H1 (cell line): ENCODE measurements around the gene CDK15. TPM values are rescaled to one million over a fixed set of nuclear protein-coding genes. Genes with fewer than 3 reads are reported as not detected.

ENCODE experiments used
- CTCF ChIA-PET: fragments of 300-600 bp; sonication (Branson Sonifier 250); formaldehyde crosslinking; loops from one replicate; lab custom pipeline; 2021; ENCODE audit not compliant: partially characterized antibody; lab: Charles Lee
- POLR2A ChIA-PET: fragments of 300-600 bp; sonication (Branson Sonifier 250); formaldehyde crosslinking; loops from one replicate; lab custom pipeline; 2021; ENCODE audit warnings: inconsistent platforms; ENCODE audit not compliant: partially characterized antibody; lab: Charles Lee
- DNase-seq, 2 experiments: peaks; one replicate each; pipeline versions ENCODE4 v3.0.0 to v3.0.0-alpha.2; 2010 to 2022; ENCODE audit warnings: low spot score in 2 of 2, low read depth in 1 of 2, mixed read lengths in 1 of 2
- FAIRE-seq: peaks from 2 replicates; lab custom pipeline; 2011; peaks lifted over from hg19 to GRCh38; lab: Jason Lieb, UNC
- H2AFZ ChIP-seq: 2 replicates; pipeline ENCODE4 v1.8.1; 2012; ENCODE audit warnings: low read length, inconsistent platforms
- H2AK5ac ChIP-seq: 2 replicates; pipeline ENCODE4 v1.6.1; 2013; ENCODE audit warnings: low read depth, low read length
- H2BK120ac ChIP-seq: replicated peaks from 2 replicates; pipeline ENCODE3; 2013; ENCODE audit warnings: low read depth, low read length, inconsistent platforms
- H2BK12ac ChIP-seq: 2 replicates; pipeline ENCODE4 v1.6.1; 2013; ENCODE audit warnings: low read depth, low read length
- H2BK15ac ChIP-seq: 2 replicates; pipeline ENCODE4 v1.6.1; 2013; ENCODE audit warnings: low read length
- H2BK20ac ChIP-seq: 2 replicates; pipeline ENCODE4 v1.6.1; 2013; ENCODE audit warnings: low read length
- H2BK5ac ChIP-seq: 2 replicates; pipeline ENCODE4 v1.6.1; 2013; ENCODE audit warnings: low read depth, low read length
- H3K14ac ChIP-seq: 2 replicates; pipeline ENCODE4 v1.6.1; 2013; ENCODE audit warnings: inconsistent platforms; ENCODE audit not compliant: insufficient read length
- H3K18ac ChIP-seq: 2 replicates; pipeline ENCODE4 v1.6.1; 2013; ENCODE audit warnings: low read length; ENCODE audit errors: extremely low read depth
- H3K23ac ChIP-seq: 2 replicates; pipeline ENCODE4 v1.6.1; 2013; ENCODE audit warnings: inconsistent platforms; ENCODE audit not compliant: insufficient read length
- H3K23me2 ChIP-seq: 2 replicates; pipeline ENCODE4 v1.6.1; 2013; ENCODE audit warnings: low read depth, low read length
- H3K27ac ChIP-seq: 2 replicates; pipeline ENCODE4 v1.6.1; 2011; ENCODE audit warnings: low read depth, low read length, inconsistent platforms
- H3K27me3 ChIP-seq, 4 experiments: replicated peaks in 1 of 4; 1 replicate in 1 of 4; 2 replicates in 3 of 4; pipeline versions ENCODE4 v1.6.1 to v1.8.1; 2011 to 2013; ENCODE audit warnings: low read length in 3 of 4, mild to moderate bottlenecking in 3 of 4, inconsistent platforms in 2 of 4, mixed read lengths in 2 of 4, moderate library complexity in 1 of 4; ENCODE audit not compliant: control insufficient read depth in 3 of 4, insufficient read depth in 3 of 4; ENCODE audit errors: extremely low read depth in 1 of 4
- H3K36me3 ChIP-seq, 4 experiments: 2 replicates each; pipeline versions ENCODE4 v1.6.1 to v1.8.1; 2011 to 2013; ENCODE audit warnings: mild to moderate bottlenecking in 4 of 4, low read length in 3 of 4, moderate library complexity in 2 of 4, control low read depth in 1 of 4, inconsistent platforms in 1 of 4; ENCODE audit not compliant: insufficient read depth in 4 of 4, control insufficient read depth in 2 of 4
- H3K4ac ChIP-seq: replicated peaks from 2 replicates; pipeline ENCODE3; 2013; ENCODE audit warnings: low read length, low read depth, mixed read lengths, inconsistent platforms; ENCODE audit not compliant: insufficient read length
- H3K4me1 ChIP-seq, 4 experiments: replicated peaks in 1 of 4; 1 replicate in 1 of 4; 2 replicates in 3 of 4; pipeline versions ENCODE4 v1.6.1 to v1.8.1; 2011 to 2013; ENCODE audit warnings: low read length in 3 of 4, inconsistent platforms in 2 of 4, mixed read lengths in 1 of 4; ENCODE audit not compliant: insufficient read depth in 4 of 4, control insufficient read depth in 3 of 4
- H3K4me2 ChIP-seq, 2 experiments: 2 replicates each; pipeline versions ENCODE4 v1.6.1 to v1.8.1; 2011 to 2013; ENCODE audit warnings: low read depth in 2 of 2, low read length in 2 of 2, control low read depth in 1 of 2, inconsistent platforms in 1 of 2, mild to moderate bottlenecking in 1 of 2; ENCODE audit not compliant: insufficient read depth in 1 of 2
- H3K4me3 ChIP-seq, 4 experiments: fragments of 200-600, 300-600 bp in 1 of 4; sonication (generic), shearing (Covaris generic), sonication (Bioruptor Twin) in 1 of 4; 2 replicates each; pipeline versions ENCODE4 v1.5.1 to v1.8.1; 2011 to 2016; ENCODE audit warnings: low read length in 4 of 4, low read depth in 3 of 4, control low read depth in 2 of 4, inconsistent platforms in 2 of 4, mild to moderate bottlenecking in 2 of 4, mixed read lengths in 1 of 4, moderate library complexity in 1 of 4; ENCODE audit not compliant: insufficient read depth in 2 of 4; ENCODE audit errors: extremely low read depth in 1 of 4
- H3K56ac ChIP-seq: replicated peaks from 2 replicates; pipeline ENCODE3; 2013; ENCODE audit warnings: low read depth, mild to moderate bottlenecking, mixed read lengths, low read length, inconsistent platforms; ENCODE audit not compliant: insufficient read length
- H3K79me1 ChIP-seq: 2 replicates; pipeline ENCODE4 v1.6.1; 2013; ENCODE audit warnings: low read depth, low read length, control low read depth
- H3K79me2 ChIP-seq, 2 experiments: 2 replicates each; pipeline versions ENCODE4 v1.6.1 to v1.8.1; 2012 to 2013; ENCODE audit warnings: low read length in 2 of 2, mild to moderate bottlenecking in 2 of 2, inconsistent platforms in 1 of 2; ENCODE audit not compliant: insufficient read depth in 2 of 2, control insufficient read depth in 1 of 2
- H3K9ac ChIP-seq, 4 experiments: replicated peaks in 1 of 4; 1 replicate in 1 of 4; 2 replicates in 3 of 4; pipeline versions ENCODE4 v1.6.1 to v1.8.1; 2011 to 2013; ENCODE audit warnings: low read depth in 3 of 4, low read length in 3 of 4, control low read depth in 2 of 4, mild to moderate bottlenecking in 2 of 4, moderate library complexity in 2 of 4, inconsistent platforms in 1 of 4; ENCODE audit errors: extremely low read depth in 1 of 4
- H3K9me3 ChIP-seq, 2 experiments: 2 replicates each; pipeline versions ENCODE4 v1.6.1 to v1.8.1; 2012 to 2013; ENCODE audit warnings: mild to moderate bottlenecking in 2 of 2, moderate library complexity in 2 of 2, control low read depth in 1 of 2, inconsistent platforms in 1 of 2, low read depth in 1 of 2, low read length in 1 of 2, mixed read lengths in 1 of 2; ENCODE audit not compliant: insufficient read depth in 2 of 2
- H4K20me1 ChIP-seq, 2 experiments: replicated peaks in 1 of 2; 2 replicates each; pipeline versions ENCODE3 to v1.8.1; 2011 to 2013; ENCODE audit warnings: inconsistent platforms in 2 of 2, low read length in 2 of 2, mild to moderate bottlenecking in 1 of 2; ENCODE audit not compliant: insufficient read depth in 2 of 2, control insufficient read depth in 1 of 2
- H4K5ac ChIP-seq: 2 replicates; pipeline ENCODE4 v1.6.1; 2013; ENCODE audit warnings: low read length, low read depth, mixed read lengths, inconsistent platforms; ENCODE audit not compliant: insufficient read length
- H4K8ac ChIP-seq: 2 replicates; pipeline ENCODE4 v1.8.0; 2013; ENCODE audit warnings: mild to moderate bottlenecking, moderate library complexity, low read length, inconsistent platforms; ENCODE audit not compliant: insufficient read depth; ENCODE audit errors: extremely low read depth
- H4K91ac ChIP-seq: replicated peaks from 2 replicates; pipeline ENCODE3; 2013; ENCODE audit warnings: low read length, mixed read lengths, inconsistent platforms; ENCODE audit not compliant: insufficient read length
- CTBP2 ChIP-seq: IDR thresholded peaks from 2 replicates; pipeline ENCODE4 v1.7.0; 2011; ENCODE audit warnings: borderline replicate concordance, mild to moderate bottlenecking, moderate library complexity, mixed read lengths, low read length; ENCODE audit not compliant: insufficient read depth, insufficient read length
- GABPA ChIP-seq: IDR thresholded peaks from 2 replicates; pipeline ENCODE4 v1.6.1; 2011; ENCODE audit warnings: mild to moderate bottlenecking, low read length, moderate library complexity, borderline replicate concordance; ENCODE audit not compliant: insufficient read depth
- POLR2AphosphoS5 ChIP-seq: IDR thresholded peaks from 2 replicates; pipeline ENCODE4 v1.6.1; 2011; ENCODE audit warnings: low read depth, low read length
- RFX5 ChIP-seq: IDR thresholded peaks from 2 replicates; pipeline ENCODE4 v1.6.1; 2011; ENCODE audit warnings: low read depth, low read length, improper control_type of control experiment, borderline replicate concordance
- SP1 ChIP-seq: IDR thresholded peaks from 2 replicates; pipeline ENCODE4 v1.6.1; 2011; ENCODE audit warnings: low read depth, low read length
- SRF ChIP-seq: IDR thresholded peaks from 2 replicates; pipeline ENCODE4 v1.6.1; 2011; ENCODE audit warnings: mild to moderate bottlenecking, low read depth, low read length, moderate library complexity
- TAF7 ChIP-seq: optimal IDR thresholded peaks from 2 replicates; pipeline ENCODE3; 2011; ENCODE audit warnings: low read depth, mild to moderate bottlenecking, inconsistent platforms, low read length, moderate library complexity, borderline replicate concordance
- WGBS, 2 experiments: shearing (Covaris generic) in 1 of 2; methylation state at CpG; one replicate each; pipeline versions ENCODE4 v1.1.6 to v1.1.7; 2013 to 2015; ENCODE audit warnings: low lambda C conversion rate in 2 of 2, mixed read lengths in 2 of 2, inconsistent platforms in 1 of 2, low coverage in 1 of 2, missing lambda C conversion rate in 1 of 2; ENCODE audit not compliant: insufficient replicate concordance in 2 of 2, insufficient coverage in 1 of 2, insufficient read length in 1 of 2; ENCODE audit errors: extremely low coverage in 1 of 2, missing lambda C conversion rate in 1 of 2; 5-methylcytosine and 5-hydroxymethylcytosine counted together
- polyA plus RNA-seq, 7 experiments: library from polyadenylated mRNA; depleted of rRNA in 3 of 7; stranded (reverse) in 5 of 7; unstranded in 2 of 7; fragments of >200 nt in 5 of 7; fragments of 200-250 nt in 2 of 7; gene quantifications; 1 replicate in 5 of 7; 2 replicates in 1 of 7; 4 replicates in 1 of 7; pipeline versions ENCODE4 v1.2.1 to v1.2.3, GENCODE V29; 2011 to 2013; ENCODE audit warnings: missing spikeins in 2 of 7, mixed read lengths in 2 of 7
- total RNA-seq: library from RNA; stranded (reverse); fragmentation: NEBNext Ultra II Directional; extraction: Animal tissue kit (Norgen Biotek cat#: 25700); gene quantifications from 2 replicates; pipeline ENCODE4 v1.2.1, GENCODE V29; 2021

The CDK15 gene
- total and polyA plus RNA-seq, 2 of the 8 experiments (the other 6 are each of a cell fraction or from before 2014, with no cell fraction given): 0.03 TPM; not detected in 1

- no peak overlapping the region for H2BK120ac ChIP-seq
- H3K18ac ChIP-seq: no peak overlapping the region
- H4K91ac ChIP-seq: no peak overlapping the region
- POLR2A ChIA-PET: no interaction called here
- H3K4me3 ChIP-seq: no peak overlapping the region
- peaks cover 3 to 27% (median 17%) of the 10 kb centered on the region in 4 experiments; a peak in 5 of 7 replicates for H3K4me1 ChIP-seq
- no peak overlapping the region for H3K4ac ChIP-seq
- H4K8ac ChIP-seq: no peak overlapping the region
- H4K20me1 ChIP-seq: no peaks in the 10 kb centered on the region
- H2BK20ac ChIP-seq: peak overlapping the region; percentile 87; the same call in 1 of the 2 replicates
- 83% methylated on average over 7 of the region's 7 CpGs; no CpG with 5 or more reads in 1 of the 2 experiments for WGBS, 2 experiments
- no peak overlapping the region for H2AFZ ChIP-seq
- DNase-seq (no peak), FAIRE-seq (no peak)
- H2AK5ac ChIP-seq: no peak overlapping the region
- H3K56ac ChIP-seq: no peak overlapping the region
- CTCF ChIA-PET: interaction anchor here (1.0 to 3.8 kb wide), 3 partner anchors 15 to 196 kb away, joined by 3 to 16 read pairs (median 3); no protein-coding TSS in a partner anchor
- H3K27me3 ChIP-seq: no peaks in the 10 kb centered on the region; a peak in 1 of 7 replicates
- H3K9me3 ChIP-seq: no peaks in the 10 kb centered on the region
- H2BK12ac ChIP-seq: no peak overlapping the region
- H3K79me2 ChIP-seq: no peaks in the 10 kb centered on the region
- H3K23me2 ChIP-seq: peaks cover 2% of the 10 kb centered on the region; the same call in 1 of the 2 replicates
- no peaks in the 10 kb centered on the region for H3K79me1 ChIP-seq
- no peak overlapping the region for H3K9ac ChIP-seq
- no peak overlapping the region for H4K5ac ChIP-seq
- H3K4me2 ChIP-seq: no peak overlapping the region
- no peak for TF ChIP-seq SP1
- TF ChIP-seq POLR2AphosphoS5: no peak
- TF ChIP-seq TAF7: no peak
- no peak for TF ChIP-seq CTBP2
- TF ChIP-seq GABPA: no peak
- TF ChIP-seq SRF: no peak
- TF ChIP-seq RFX5: no peak
- no peak overlapping the region for H3K14ac ChIP-seq
- H3K23ac ChIP-seq: no peak overlapping the region
- H2BK5ac ChIP-seq: no peak overlapping the region
- H2BK15ac ChIP-seq: no peak overlapping the region
- no peaks in the 10 kb centered on the region for H3K36me3 ChIP-seq
- no peak overlapping the region for H3K27ac ChIP-seq
Observed at GRCh38 chr2:201862843-201863242, 56.5 kb downstream of the CDK15 start.
